ENCODE measurements around the gene HSPA13.

DNA sequence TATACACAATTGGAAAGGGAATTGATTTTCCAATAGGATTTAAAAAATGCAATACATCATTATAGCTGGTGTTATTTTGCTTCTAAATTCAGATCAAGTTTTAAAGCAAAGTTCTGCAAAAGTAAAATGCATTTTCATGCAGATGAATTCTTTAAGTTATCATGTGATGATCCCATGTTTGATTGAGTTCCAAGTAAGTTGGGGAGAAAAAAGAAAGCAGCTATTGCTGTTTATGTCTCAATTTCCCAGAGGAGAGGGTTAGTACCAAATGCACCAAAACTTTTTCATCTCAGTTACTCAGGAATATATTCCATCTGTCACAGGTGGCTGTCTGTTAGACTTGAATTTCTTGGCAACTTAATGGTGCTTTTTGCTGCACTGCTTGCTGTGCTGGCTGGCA lies 29.7 kb downstream of the HSPA13 start:
- TF ChIP-seq, protein P1, sequence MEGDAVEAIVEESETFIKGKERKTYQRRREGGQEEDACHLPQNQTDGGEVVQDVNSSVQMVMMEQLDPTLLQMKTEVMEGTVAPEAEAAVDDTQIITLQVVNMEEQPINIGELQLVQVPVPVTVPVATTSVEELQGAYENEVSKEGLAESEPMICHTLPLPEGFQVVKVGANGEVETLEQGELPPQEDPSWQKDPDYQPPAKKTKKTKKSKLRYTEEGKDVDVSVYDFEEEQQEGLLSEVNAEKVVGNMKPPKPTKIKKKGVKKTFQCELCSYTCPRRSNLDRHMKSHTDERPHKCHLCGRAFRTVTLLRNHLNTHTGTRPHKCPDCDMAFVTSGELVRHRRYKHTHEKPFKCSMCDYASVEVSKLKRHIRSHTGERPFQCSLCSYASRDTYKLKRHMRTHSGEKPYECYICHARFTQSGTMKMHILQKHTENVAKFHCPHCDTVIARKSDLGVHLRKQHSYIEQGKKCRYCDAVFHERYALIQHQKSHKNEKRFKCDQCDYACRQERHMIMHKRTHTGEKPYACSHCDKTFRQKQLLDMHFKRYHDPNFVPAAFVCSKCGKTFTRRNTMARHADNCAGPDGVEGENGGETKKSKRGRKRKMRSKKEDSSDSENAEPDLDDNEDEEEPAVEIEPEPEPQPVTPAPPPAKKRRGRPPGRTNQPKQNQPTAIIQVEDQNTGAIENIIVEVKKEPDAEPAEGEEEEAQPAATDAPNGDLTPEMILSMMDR (IDR thresholded peaks at IDR 0.05) = no peak
- TF ChIP-seq POLR2A (IDR thresholded peaks at IDR 0.05) = no peak

Data from thyroid gland (tissue), 4 donors.